DND-41 (cell line): ENCODE data around the gene RNF149.

Experiments used
- ATAC-seq: fragments of 200-7000 bp; cut with Tn5 transposase; 3 replicates; pipeline ENCODE4 v1.9.1; 2021; ENCODE audit warnings: low read depth; ENCODE audit not compliant: insufficient read depth
- DNase-seq: peaks from one replicate; pipeline ENCODE4 v3.0.0-alpha.2; 2020
- H2AFZ ChIP-seq: 2 replicates; pipeline ENCODE4 v1.6.0; 2012; ENCODE audit warnings: low read depth, low read length
- H3K27ac ChIP-seq: 2 replicates; pipeline ENCODE4 v1.5.1; 2012; ENCODE audit warnings: low read length, inconsistent platforms
- H3K27me3 ChIP-seq: fragments of 200-600 bp; sonication (generic); 2 replicates; pipeline ENCODE4 v1.6.0; 2012; ENCODE audit warnings: low read length, mild to moderate bottlenecking, inconsistent platforms; ENCODE audit not compliant: insufficient read depth, poor library complexity
- H3K36me3 ChIP-seq: 2 replicates; pipeline ENCODE4 v1.5.1; 2012; ENCODE audit warnings: low read length, inconsistent platforms; ENCODE audit not compliant: insufficient read depth
- H3K4me1 ChIP-seq: 2 replicates; pipeline ENCODE4 v1.5.1; 2012; ENCODE audit warnings: mild to moderate bottlenecking, low read length; ENCODE audit not compliant: insufficient read depth
- H3K4me2 ChIP-seq: 2 replicates; pipeline ENCODE4 v1.6.0; 2012; ENCODE audit warnings: mild to moderate bottlenecking, moderate library complexity, low read length, inconsistent platforms; ENCODE audit not compliant: insufficient read depth
- H3K4me3 ChIP-seq, 2 experiments: fragments of 200-600 bp in 1 of 2; shearing (Covaris generic) in 1 of 2; 2 replicates each; pipeline ENCODE4 v1.5.1; 2012 to 2016; ENCODE audit warnings: inconsistent platforms in 2 of 2, low read length in 2 of 2, mild to moderate bottlenecking in 2 of 2, low read depth in 1 of 2, moderate library complexity in 1 of 2
- H3K79me2 ChIP-seq: 2 replicates; pipeline ENCODE4 v1.6.0; 2012; ENCODE audit warnings: low read length, inconsistent platforms; ENCODE audit not compliant: insufficient read depth
- H3K9ac ChIP-seq: 2 replicates; pipeline ENCODE4 v1.6.0; 2012; ENCODE audit warnings: low read depth, mild to moderate bottlenecking, inconsistent platforms, low read length, moderate library complexity
- H3K9me3 ChIP-seq: 2 replicates; pipeline ENCODE4 v1.5.1; 2012; ENCODE audit warnings: low read length, moderate library complexity, mild to moderate bottlenecking, inconsistent platforms; ENCODE audit not compliant: insufficient read depth, severe bottlenecking
- H4K20me1 ChIP-seq: 2 replicates; pipeline ENCODE4 v1.6.0; 2012; ENCODE audit warnings: low read length; ENCODE audit not compliant: insufficient read depth
- CTCF ChIP-seq: IDR thresholded peaks from 2 replicates; pipeline ENCODE4 v1.5.1; 2012; ENCODE audit warnings: borderline replicate concordance, low read length, moderate library complexity, mild to moderate bottlenecking; ENCODE audit not compliant: poor library complexity, severe bottlenecking; ENCODE audit errors: extremely low read depth
- EZH2 ChIP-seq: IDR thresholded peaks from 3 replicates; pipeline ENCODE4 v1.6.1; 2012; ENCODE audit warnings: borderline replicate concordance, low read depth, mild to moderate bottlenecking, moderate library complexity, low read length, inconsistent platforms; ENCODE audit not compliant: severe bottlenecking

RNF149 gene

GRCh38 chr2:101291973-101292372, 16.5 kb downstream of the RNF149 start:
- H3K79me2 ChIP-seq = peaks cover 36% of the 10 kb centered on the region
- no peak for TF ChIP-seq CTCF
- no peak for TF ChIP-seq EZH2
- H2AFZ ChIP-seq = no peak overlapping the region
- peaks cover 12% of the 10 kb centered on the region; the same call in 1 of the 2 replicates for H4K20me1 ChIP-seq
- no peak overlapping the region for H3K4me3 ChIP-seq
- H3K9ac ChIP-seq = no peak overlapping the region
- H3K27ac ChIP-seq = no peak overlapping the region
- no peak for ATAC-seq
- no peaks in the 10 kb centered on the region for H3K27me3 ChIP-seq
- no peaks in the 10 kb centered on the region for H3K4me1 ChIP-seq
- H3K4me2 ChIP-seq = no peak overlapping the region
- no peaks in the 10 kb centered on the region for H3K9me3 ChIP-seq
- DNase-seq = no peak
- peaks cover 64% of the 10 kb centered on the region for H3K36me3 ChIP-seq

GRCh38 chr2:101290711-101291110, 17.8 kb downstream of the RNF149 start:
- no peak overlapping the region for H2AFZ ChIP-seq

GRCh38 chr2:101287303-101287702, 21.2 kb downstream of the RNF149 start:
- no peaks in the 10 kb centered on the region for H3K79me2 ChIP-seq
- no peak overlapping the region for H3K27ac ChIP-seq
- no peak overlapping the region for H2AFZ ChIP-seq
- H3K4me1 ChIP-seq = no peaks in the 10 kb centered on the region
- no peaks in the 10 kb centered on the region for H3K9me3 ChIP-seq
- TF ChIP-seq EZH2 = no peak
- H3K27me3 ChIP-seq = no peaks in the 10 kb centered on the region
- ATAC-seq (no peak), DNase-seq (no peak)
- no peak overlapping the region for H3K4me3 ChIP-seq
- 0 out of 2 replicates have a peak, but pooled peaks cover 5% of the 10 kb centered on the region for H4K20me1 ChIP-seq
- H3K4me2 ChIP-seq = no peak overlapping the region
- no peak overlapping the region for H3K9ac ChIP-seq
- H3K36me3 ChIP-seq = peaks cover 80% of the 10 kb centered on the region

More at GRCh38 chr2:101290711-101291110, 17.8 kb downstream of the RNF149 start:
- DNase-seq = no peak
- Histone ChIP-seq H3K9ac (no peak overlapping the region), H3K4me1 (no peaks in the 10 kb centered on the region), H4K20me1 (peaks cover 6% of the 10 kb centered on the region; the same call in 1 of the 2 replicates), H3K27me3 (no peaks in the 10 kb centered on the region), H3K9me3 (no peaks in the 10 kb centered on the region), H3K79me2 (peaks cover 24% of the 10 kb centered on the region), H3K36me3 (peaks cover 74% of the 10 kb centered on the region), H3K4me2 (no peak overlapping the region), H3K27ac (no peak overlapping the region), H3K4me3 (no peak overlapping the region)
- no peak for TF ChIP-seq CTCF
- TF ChIP-seq EZH2 = no peak
- no peak for ATAC-seq

- H3K9ac ChIP-seq = no peak overlapping the region
- no peaks in the 10 kb centered on the region for H3K9me3 ChIP-seq
- H3K4me1 ChIP-seq = no peaks in the 10 kb centered on the region
- H3K36me3 ChIP-seq = peaks cover 82% of the 10 kb centered on the region
- H3K4me3 ChIP-seq = no peak overlapping the region
- DNase-seq (no peak), ATAC-seq (no peak)
- no peak overlapping the region for H2AFZ ChIP-seq
- no peaks in the 10 kb centered on the region for H3K27me3 ChIP-seq
- no peak overlapping the region for H3K4me2 ChIP-seq
- no peak for TF ChIP-seq CTCF
- no peak for TF ChIP-seq EZH2
- H4K20me1 ChIP-seq = 0 out of 2 replicates have a peak, but pooled peaks cover 5% of the 10 kb centered on the region
- H3K79me2 ChIP-seq = 0 out of 2 replicates have a peak, but pooled peaks cover 2% of the 10 kb centered on the region
- no peak overlapping the region for H3K27ac ChIP-seq
Observed at GRCh38 chr2:101286684-101287083, 21.8 kb downstream of the RNF149 start.
